VCaP (cell line): ENCODE data around the gene UBE3C.
"Not testable (repeated sequence)": the region's sequence is repeated elsewhere in the genome, so short reads cannot be mapped to it uniquely, and the experiment has no call there.

Source experiments
- H3K27ac ChIP-seq: fragments of 450-650 bp; 2 replicates; pipeline ENCODE4 v1.5.1; 2017
- CTCF ChIP-seq: fragments of 450-650 bp; conservative IDR thresholded peaks from 2 replicates; pipeline ENCODE4 v1.5.1; 2017; ENCODE audit warnings: mild to moderate bottlenecking, moderate library complexity

The UBE3C gene

GRCh38 chr7:157155959-157156358 is 17.2 kb downstream of the UBE3C start:
- TF ChIP-seq CTCF, result no peak
- H3K27ac ChIP-seq, result peak overlapping the region; percentile 9; the same call in 1 of the 2 replicates

GRCh38 chr7:157158400-157158799 is 19.7 kb downstream of the UBE3C start:
- H3K27ac ChIP-seq, result peak overlapping the region; percentile 30; the same call in 1 of the 2 replicates
- no peak for TF ChIP-seq CTCF

GRCh38 chr7:157159537-157159936 is 20.8 kb downstream of the UBE3C start:
- H3K27ac ChIP-seq, result not testable (repeated sequence)

DNA sequence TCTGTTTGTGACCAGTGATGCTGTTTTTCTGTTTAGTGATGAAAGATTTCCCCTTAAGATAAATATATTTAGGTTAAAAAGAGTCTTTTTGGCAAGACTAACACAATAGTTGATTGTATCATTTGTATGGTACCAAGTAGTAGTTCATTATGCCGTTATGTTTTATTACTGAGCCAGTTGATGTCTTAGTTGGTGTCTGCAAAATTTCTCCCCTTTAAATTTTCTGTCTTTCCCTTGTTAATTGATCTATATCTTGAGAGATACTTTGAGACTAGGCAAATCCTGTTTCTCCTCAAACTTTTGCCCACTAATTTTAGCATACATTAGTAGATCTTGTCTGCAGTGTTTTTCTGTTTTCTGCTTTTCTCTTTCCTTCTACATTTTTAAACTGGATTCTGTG is 21.7 kb downstream of the UBE3C start:
- no peak for TF ChIP-seq CTCF
- no peak overlapping the region for H3K27ac ChIP-seq

DNA sequence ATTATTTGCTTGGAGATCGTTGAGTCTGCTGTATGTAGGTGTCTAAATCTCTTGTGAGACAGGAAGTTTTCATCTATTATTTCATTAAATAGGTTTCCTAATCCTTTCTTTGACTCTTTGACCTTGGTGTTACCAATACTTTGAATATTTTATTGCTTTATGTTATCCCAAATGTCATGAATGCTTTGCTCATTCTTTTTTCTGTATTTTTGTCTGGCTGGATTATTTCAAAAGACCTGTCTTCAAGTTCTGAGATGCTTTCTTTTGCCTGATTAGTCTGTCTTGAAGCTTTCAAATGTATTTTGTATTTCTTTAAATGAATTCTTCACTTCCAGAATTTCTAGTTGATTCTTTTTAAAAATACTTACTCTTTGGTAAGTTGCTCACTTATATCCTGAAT is 27.3 kb downstream of the UBE3C start:
- no peak for TF ChIP-seq CTCF
- H3K27ac ChIP-seq, result no peak overlapping the region

DNA sequence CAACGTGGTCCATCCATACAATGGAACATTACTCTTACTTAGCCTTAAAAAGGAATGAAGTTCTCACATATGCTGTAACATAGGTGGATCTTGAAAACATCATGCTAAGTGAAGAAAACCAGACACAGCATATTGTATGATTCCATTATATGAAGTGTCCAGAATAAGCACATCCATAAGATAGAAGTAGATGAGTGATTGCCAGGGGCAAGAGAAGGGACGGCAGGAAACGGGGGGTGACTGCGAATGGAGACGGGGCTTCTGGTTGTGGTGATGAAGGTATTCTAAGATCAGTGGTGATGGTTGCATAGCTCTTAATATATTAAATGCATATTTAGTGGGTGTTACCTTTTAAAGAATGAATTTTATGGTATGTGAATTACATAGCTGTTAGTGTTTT is 29.8 kb downstream of the UBE3C start:
- H3K27ac ChIP-seq, result no peak overlapping the region
- TF ChIP-seq CTCF, result no peak

- TF ChIP-seq CTCF, result no peak
- no peak overlapping the region for H3K27ac ChIP-seq
Measured at GRCh38 chr7:157176771-157177170, 38.0 kb downstream of the UBE3C start.

DNA sequence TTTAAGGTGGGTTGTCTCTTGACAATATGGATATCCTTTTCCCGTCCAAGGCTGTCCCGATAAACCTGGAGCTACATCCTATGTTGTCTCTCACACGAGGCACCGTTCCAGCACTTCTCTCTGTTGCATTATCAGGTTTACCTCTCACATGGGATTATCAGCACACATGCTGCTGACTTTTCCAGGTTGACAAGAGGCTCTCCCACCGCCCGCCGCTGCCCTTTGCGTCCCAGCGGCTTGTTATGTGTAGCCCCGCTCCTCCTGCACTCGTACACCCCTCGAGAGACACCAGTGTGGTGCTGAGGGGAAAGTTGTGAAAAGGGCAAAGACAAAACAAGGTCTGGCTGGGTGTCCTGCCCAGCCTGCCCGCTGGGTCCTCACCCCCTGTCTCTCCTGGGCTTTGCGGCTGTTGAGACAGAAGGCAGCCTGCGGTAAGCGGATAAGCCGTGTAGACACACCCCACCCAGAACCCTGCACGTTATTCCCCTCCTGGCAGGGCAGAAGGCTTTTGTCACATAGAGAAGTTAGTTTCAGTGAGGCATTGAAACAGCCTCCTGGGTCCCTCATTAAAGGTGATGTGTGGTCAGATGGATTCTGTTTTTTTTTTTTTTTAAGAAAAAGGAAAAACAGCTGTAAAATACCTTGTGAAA is 38.7 kb downstream of the UBE3C start:
- no peak for TF ChIP-seq CTCF
- H3K27ac ChIP-seq, result peak overlapping the region; percentile 85
